ENCODE measurements around the gene PPARG.

DNA sequence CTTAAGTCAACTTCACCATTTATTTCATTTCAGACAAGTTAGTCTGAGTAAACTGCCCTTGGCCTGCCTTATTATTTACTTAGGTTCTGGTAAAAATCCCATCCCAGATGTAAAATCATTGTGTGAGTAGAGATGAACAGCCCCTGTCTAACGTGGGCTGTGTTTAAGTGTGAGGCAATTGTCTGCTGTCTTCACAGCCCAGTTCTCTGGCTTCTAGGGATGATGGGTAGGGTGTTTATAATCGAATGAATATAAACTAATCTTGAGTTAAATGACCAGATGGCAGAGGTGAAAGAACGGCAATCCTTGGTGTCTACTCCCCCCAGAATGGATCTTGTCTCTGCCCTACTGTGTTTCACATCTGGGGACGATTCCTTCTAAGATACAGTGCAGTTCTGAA is 20.8 kb downstream of the PPARG start:
- TF ChIP-seq, protein P1, sequence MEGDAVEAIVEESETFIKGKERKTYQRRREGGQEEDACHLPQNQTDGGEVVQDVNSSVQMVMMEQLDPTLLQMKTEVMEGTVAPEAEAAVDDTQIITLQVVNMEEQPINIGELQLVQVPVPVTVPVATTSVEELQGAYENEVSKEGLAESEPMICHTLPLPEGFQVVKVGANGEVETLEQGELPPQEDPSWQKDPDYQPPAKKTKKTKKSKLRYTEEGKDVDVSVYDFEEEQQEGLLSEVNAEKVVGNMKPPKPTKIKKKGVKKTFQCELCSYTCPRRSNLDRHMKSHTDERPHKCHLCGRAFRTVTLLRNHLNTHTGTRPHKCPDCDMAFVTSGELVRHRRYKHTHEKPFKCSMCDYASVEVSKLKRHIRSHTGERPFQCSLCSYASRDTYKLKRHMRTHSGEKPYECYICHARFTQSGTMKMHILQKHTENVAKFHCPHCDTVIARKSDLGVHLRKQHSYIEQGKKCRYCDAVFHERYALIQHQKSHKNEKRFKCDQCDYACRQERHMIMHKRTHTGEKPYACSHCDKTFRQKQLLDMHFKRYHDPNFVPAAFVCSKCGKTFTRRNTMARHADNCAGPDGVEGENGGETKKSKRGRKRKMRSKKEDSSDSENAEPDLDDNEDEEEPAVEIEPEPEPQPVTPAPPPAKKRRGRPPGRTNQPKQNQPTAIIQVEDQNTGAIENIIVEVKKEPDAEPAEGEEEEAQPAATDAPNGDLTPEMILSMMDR (IDR thresholded peaks at IDR 0.05): no peak
- no peak for TF ChIP-seq EP300 (IDR thresholded peaks at IDR 0.05)
